ENCODE measurements around the gene LRRC47. TPM values are rescaled to one million over a fixed set of nuclear protein-coding genes. Genes with fewer than 3 reads are reported as not detected.

Gene LRRC47
- total RNA-seq, 4 donors from 2014 or later = 21.6 to 33.5 (median 30.9) TPM

GRCh38 chr1:3774946-3775489 is 21.3 kb downstream of the LRRC47 start:
- DNase-seq (ENCODE audit: low spot score) = no peak
- ATAC-seq (ENCODE audit: low FRiP score) = no peak
- no peak for TF ChIP-seq CTCF (IDR thresholded peaks at IDR 0.05)

GRCh38 chr1:3774276-3774945 is 21.9 kb downstream of the LRRC47 start:
- no peak for TF ChIP-seq CTCF (IDR thresholded peaks at IDR 0.05)
- DNase-seq (ENCODE audit: low spot score) = no peak

GRCh38 chr1:3773572-3774275 is 22.6 kb downstream of the LRRC47 start:
- ATAC-seq (ENCODE audit: low FRiP score) (no peak), DNase-seq (ENCODE audit: low spot score) (no peak)

More at GRCh38 chr1:3774276-3774945, 21.9 kb downstream of the LRRC47 start:
- no peak for ATAC-seq (ENCODE audit: low FRiP score)

GRCh38 chr1:3772715-3773571 is 23.4 kb downstream of the LRRC47 start, which contains the start of gene SMIM1:
TSS of gene SMIM1 (plus strand) at chr1:3772749. CDS start at chr1:3775374, 2,625 bp downstream.
- no peak for TF ChIP-seq CTCF (IDR thresholded peaks at IDR 0.05)
- ATAC-seq (ENCODE audit: low FRiP score) (peak; percentile 52), DNase-seq (ENCODE audit: low spot score) (no peak)

More at GRCh38 chr1:3773572-3774275, 22.6 kb downstream of the LRRC47 start:
- no peak for TF ChIP-seq CTCF (IDR thresholded peaks at IDR 0.05)

- peak; percentile 81 for ATAC-seq (ENCODE audit: low FRiP score)
- DNase-seq (ENCODE audit: low spot score) = peak; percentile 79
- no peak for TF ChIP-seq CTCF (IDR thresholded peaks at IDR 0.05)
Measured at GRCh38 chr1:3772027-3772714, 24.1 kb downstream of the LRRC47 start.
